SK-N-SH treated with all-trans-retinoic acid at 6 μM for 48 hours (cell line): ENCODE measurements around the gene TNC.

Experiments used
- ATAC-seq: fragments of 200-7000 bp; cut with Tn5 transposase; 3 replicates; pipeline ENCODE4 v1.9.1; 2020; ENCODE audit warnings: mild to moderate bottlenecking, moderate library complexity
- ARNTL ChIP-seq: fragments of 450-650 bp; formaldehyde crosslinking; IDR thresholded peaks from 2 replicates; pipeline ENCODE4 v1.5.0; 2020; ENCODE audit warnings: low read depth, mild to moderate bottlenecking, moderate library complexity, borderline replicate concordance
- BACH2 ChIP-seq: fragments of 250-450 bp; sonication (Bioruptor Pico); IDR thresholded peaks from 2 replicates; pipeline ENCODE4 v1.9.0; 2021; ENCODE audit warnings: mild to moderate bottlenecking, borderline replicate concordance
- CSDC2 ChIP-seq: fragments of 250-450 bp; sonication (Bioruptor Pico); IDR thresholded peaks from 2 replicates; pipeline ENCODE4 v1.5.0; 2020; ENCODE audit warnings: mild to moderate bottlenecking, moderate library complexity
- ESRRG ChIP-seq: fragments of 250-450 bp; sonication (Bioruptor Pico); IDR thresholded peaks from 2 replicates; pipeline ENCODE4 v1.6.1; 2021; ENCODE audit warnings: mild to moderate bottlenecking
- GLIS3 ChIP-seq: fragments of 250-450 bp; sonication (Bioruptor Pico); IDR thresholded peaks from 2 replicates; pipeline ENCODE4 v1.5.0; 2020; ENCODE audit warnings: mild to moderate bottlenecking, moderate library complexity
- OSR1 ChIP-seq: fragments of 250-450 bp; sonication (Bioruptor Pico); IDR thresholded peaks from 2 replicates; pipeline ENCODE4 v1.8.0; 2022; ENCODE audit warnings: moderate library complexity, mild to moderate bottlenecking, inconsistent platforms
- PPARA ChIP-seq: fragments of 250-450 bp; sonication (Bioruptor Pico); IDR thresholded peaks from 2 replicates; pipeline ENCODE4 v1.5.0; 2020; ENCODE audit warnings: mild to moderate bottlenecking, borderline replicate concordance
- RARB ChIP-seq: fragments of 250-450 bp; sonication (Bioruptor Pico); IDR thresholded peaks from 2 replicates; pipeline ENCODE4 v1.8.0; 2021; ENCODE audit warnings: mild to moderate bottlenecking, moderate library complexity
- SNAI2 ChIP-seq: fragments of 250-450 bp; sonication (Bioruptor Pico); IDR thresholded peaks from 2 replicates; pipeline ENCODE4 v1.5.0; 2020; ENCODE audit warnings: mild to moderate bottlenecking, moderate library complexity
- TCF4 ChIP-seq: fragments of 250-450 bp; sonication (Bioruptor Pico); IDR thresholded peaks from 2 replicates; pipeline ENCODE4 v1.8.0; 2021; ENCODE audit warnings: mild to moderate bottlenecking, moderate library complexity, borderline replicate concordance
- TOX ChIP-seq: fragments of 250-450 bp; sonication (Bioruptor Pico); IDR thresholded peaks from 2 replicates; pipeline ENCODE4 v1.8.0; 2021; ENCODE audit warnings: mild to moderate bottlenecking, moderate library complexity, borderline replicate concordance
- ZC3H10 ChIP-seq: fragments of 250-450 bp; sonication (Bioruptor Pico); IDR thresholded peaks from 2 replicates; pipeline ENCODE4 v1.5.1; 2021; ENCODE audit warnings: mild to moderate bottlenecking, moderate library complexity
- ZFP3 ChIP-seq: fragments of 250-450 bp; sonication (Bioruptor Pico); IDR thresholded peaks from 2 replicates; pipeline ENCODE4 v1.5.0; 2020; ENCODE audit warnings: mild to moderate bottlenecking, moderate library complexity
- ZFP30 ChIP-seq: fragments of 450-650 bp; formaldehyde crosslinking; IDR thresholded peaks from 2 replicates; pipeline ENCODE4 v1.5.0; 2022; ENCODE audit warnings: mild to moderate bottlenecking, moderate library complexity
- ZNF565 ChIP-seq: fragments of 450-650 bp; formaldehyde crosslinking; conservative IDR thresholded peaks from 2 replicates; pipeline ENCODE4 v1.5.0; 2020; ENCODE audit warnings: low read depth, mild to moderate bottlenecking, moderate library complexity
- ZNF70 ChIP-seq: fragments of 450-650 bp; formaldehyde crosslinking; IDR thresholded peaks from 2 replicates; pipeline ENCODE4 v1.5.0; 2020; ENCODE audit warnings: mild to moderate bottlenecking, moderate library complexity
- ZNF8 ChIP-seq: fragments of 450-650 bp; formaldehyde crosslinking; IDR thresholded peaks from 2 replicates; pipeline ENCODE4 v1.5.0; 2020; ENCODE audit warnings: mild to moderate bottlenecking, moderate library complexity
- TF ChIP-seq, protein P1 (sequence below): fragments of 250-450 bp; sonication (Bioruptor Pico); IDR thresholded peaks from 2 replicates; pipeline ENCODE4 v1.8.0; 2020; ENCODE audit warnings: mild to moderate bottlenecking, moderate library complexity, borderline replicate concordance
- TF ChIP-seq, protein P2 (sequence below): fragments of 250-450 bp; sonication (Bioruptor Pico); IDR thresholded peaks from 2 replicates; pipeline ENCODE4 v1.5.1; 2021; ENCODE audit warnings: mild to moderate bottlenecking, moderate library complexity
- TF ChIP-seq, protein P3 (sequence below): fragments of 250-450 bp; sonication (Bioruptor Pico); IDR thresholded peaks from 2 replicates; pipeline ENCODE4 v1.5.0; 2020; ENCODE audit warnings: mild to moderate bottlenecking, moderate library complexity
- TF ChIP-seq, protein P4 (sequence below): fragments of 250-450 bp; sonication (Bioruptor Pico); IDR thresholded peaks from 2 replicates; pipeline ENCODE4 v1.8.0; 2021; ENCODE audit warnings: low read depth, mild to moderate bottlenecking, moderate library complexity, borderline replicate concordance
- TF ChIP-seq, protein P5 (sequence below): fragments of 250-450 bp; sonication (Bioruptor Pico); IDR thresholded peaks from 2 replicates; pipeline ENCODE4 v1.5.1; 2020; ENCODE audit warnings: low read depth, mild to moderate bottlenecking, moderate library complexity

Gene TNC

DNA sequence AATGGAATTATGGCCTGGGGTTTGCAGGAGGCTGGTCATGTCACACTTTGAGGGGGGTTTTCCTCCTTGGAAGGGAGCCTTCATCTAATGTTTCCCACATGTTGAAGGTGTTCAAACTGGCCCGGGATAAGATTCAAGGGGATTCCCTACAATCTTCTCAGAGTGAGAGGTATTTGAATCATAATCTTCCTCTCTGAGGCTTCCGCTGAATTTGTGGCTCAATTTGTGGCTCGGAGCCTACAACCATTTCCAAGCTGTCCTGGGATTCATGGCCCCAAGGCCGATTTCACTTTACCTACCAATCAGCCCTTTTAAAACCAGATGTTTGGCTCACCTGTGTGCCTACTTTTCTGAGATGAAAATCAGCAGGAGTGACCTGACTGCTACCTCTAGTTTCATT, 3.9 kb downstream of the TNC start:
- ATAC-seq = no peak
- TF ChIP-seq, protein P1, sequence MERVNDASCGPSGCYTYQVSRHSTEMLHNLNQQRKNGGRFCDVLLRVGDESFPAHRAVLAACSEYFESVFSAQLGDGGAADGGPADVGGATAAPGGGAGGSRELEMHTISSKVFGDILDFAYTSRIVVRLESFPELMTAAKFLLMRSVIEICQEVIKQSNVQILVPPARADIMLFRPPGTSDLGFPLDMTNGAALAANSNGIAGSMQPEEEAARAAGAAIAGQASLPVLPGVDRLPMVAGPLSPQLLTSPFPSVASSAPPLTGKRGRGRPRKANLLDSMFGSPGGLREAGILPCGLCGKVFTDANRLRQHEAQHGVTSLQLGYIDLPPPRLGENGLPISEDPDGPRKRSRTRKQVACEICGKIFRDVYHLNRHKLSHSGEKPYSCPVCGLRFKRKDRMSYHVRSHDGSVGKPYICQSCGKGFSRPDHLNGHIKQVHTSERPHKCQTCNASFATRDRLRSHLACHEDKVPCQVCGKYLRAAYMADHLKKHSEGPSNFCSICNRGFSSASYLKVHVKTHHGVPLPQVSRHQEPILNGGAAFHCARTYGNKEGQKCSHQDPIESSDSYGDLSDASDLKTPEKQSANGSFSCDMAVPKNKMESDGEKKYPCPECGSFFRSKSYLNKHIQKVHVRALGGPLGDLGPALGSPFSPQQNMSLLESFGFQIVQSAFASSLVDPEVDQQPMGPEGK = no peak
- TF ChIP-seq ZNF70 = no peak
- TF ChIP-seq RARB (CRISPR knock-in tag) = no peak
- TF ChIP-seq OSR1 = no peak
- no peak for TF ChIP-seq TCF4 (CRISPR knock-in tag)
- TF ChIP-seq SNAI2 = no peak
- no peak for TF ChIP-seq ESRRG
- no peak for TF ChIP-seq ARNTL (CRISPR knock-in tag)
- TF ChIP-seq, protein P2, sequence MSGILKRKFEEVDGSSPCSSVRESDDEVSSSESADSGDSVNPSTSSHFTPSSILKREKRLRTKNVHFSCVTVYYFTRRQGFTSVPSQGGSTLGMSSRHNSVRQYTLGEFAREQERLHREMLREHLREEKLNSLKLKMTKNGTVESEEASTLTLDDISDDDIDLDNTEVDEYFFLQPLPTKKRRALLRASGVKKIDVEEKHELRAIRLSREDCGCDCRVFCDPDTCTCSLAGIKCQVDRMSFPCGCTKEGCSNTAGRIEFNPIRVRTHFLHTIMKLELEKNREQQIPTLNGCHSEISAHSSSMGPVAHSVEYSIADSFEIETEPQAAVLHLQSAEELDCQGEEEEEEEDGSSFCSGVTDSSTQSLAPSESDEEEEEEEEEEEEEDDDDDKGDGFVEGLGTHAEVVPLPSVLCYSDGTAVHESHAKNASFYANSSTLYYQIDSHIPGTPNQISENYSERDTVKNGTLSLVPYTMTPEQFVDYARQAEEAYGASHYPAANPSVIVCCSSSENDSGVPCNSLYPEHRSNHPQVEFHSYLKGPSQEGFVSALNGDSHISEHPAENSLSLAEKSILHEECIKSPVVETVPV (CRISPR knock-in tag) = no peak
- TF ChIP-seq BACH2 (CRISPR knock-in tag) = no peak
- TF ChIP-seq, protein P3, sequence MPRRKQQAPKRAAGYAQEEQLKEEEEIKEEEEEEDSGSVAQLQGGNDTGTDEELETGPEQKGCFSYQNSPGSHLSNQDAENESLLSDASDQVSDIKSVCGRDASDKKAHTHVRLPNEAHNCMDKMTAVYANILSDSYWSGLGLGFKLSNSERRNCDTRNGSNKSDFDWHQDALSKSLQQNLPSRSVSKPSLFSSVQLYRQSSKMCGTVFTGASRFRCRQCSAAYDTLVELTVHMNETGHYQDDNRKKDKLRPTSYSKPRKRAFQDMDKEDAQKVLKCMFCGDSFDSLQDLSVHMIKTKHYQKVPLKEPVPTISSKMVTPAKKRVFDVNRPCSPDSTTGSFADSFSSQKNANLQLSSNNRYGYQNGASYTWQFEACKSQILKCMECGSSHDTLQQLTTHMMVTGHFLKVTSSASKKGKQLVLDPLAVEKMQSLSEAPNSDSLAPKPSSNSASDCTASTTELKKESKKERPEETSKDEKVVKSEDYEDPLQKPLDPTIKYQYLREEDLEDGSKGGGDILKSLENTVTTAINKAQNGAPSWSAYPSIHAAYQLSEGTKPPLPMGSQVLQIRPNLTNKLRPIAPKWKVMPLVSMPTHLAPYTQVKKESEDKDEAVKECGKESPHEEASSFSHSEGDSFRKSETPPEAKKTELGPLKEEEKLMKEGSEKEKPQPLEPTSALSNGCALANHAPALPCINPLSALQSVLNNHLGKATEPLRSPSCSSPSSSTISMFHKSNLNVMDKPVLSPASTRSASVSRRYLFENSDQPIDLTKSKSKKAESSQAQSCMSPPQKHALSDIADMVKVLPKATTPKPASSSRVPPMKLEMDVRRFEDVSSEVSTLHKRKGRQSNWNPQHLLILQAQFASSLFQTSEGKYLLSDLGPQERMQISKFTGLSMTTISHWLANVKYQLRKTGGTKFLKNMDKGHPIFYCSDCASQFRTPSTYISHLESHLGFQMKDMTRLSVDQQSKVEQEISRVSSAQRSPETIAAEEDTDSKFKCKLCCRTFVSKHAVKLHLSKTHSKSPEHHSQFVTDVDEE (CRISPR knock-in tag) = no peak
- no peak for TF ChIP-seq ZNF565 (CRISPR knock-in tag)
- TF ChIP-seq, protein P4, sequence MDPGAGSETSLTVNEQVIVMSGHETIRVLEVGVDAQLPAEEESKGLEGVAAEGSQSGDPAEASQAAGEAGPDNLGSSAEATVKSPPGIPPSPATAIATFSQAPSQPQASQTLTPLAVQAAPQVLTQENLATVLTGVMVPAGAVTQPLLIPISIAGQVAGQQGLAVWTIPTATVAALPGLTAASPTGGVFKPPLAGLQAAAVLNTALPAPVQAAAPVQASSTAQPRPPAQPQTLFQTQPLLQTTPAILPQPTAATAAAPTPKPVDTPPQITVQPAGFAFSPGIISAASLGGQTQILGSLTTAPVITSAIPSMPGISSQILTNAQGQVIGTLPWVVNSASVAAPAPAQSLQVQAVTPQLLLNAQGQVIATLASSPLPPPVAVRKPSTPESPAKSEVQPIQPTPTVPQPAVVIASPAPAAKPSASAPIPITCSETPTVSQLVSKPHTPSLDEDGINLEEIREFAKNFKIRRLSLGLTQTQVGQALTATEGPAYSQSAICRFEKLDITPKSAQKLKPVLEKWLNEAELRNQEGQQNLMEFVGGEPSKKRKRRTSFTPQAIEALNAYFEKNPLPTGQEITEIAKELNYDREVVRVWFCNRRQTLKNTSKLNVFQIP (CRISPR knock-in tag) = no peak
- no peak for TF ChIP-seq TOX (CRISPR knock-in tag)
- no peak for TF ChIP-seq GLIS3 (CRISPR knock-in tag)
- no peak for TF ChIP-seq ZFP30 (CRISPR knock-in tag)
- no peak for TF ChIP-seq ZFP3 (CRISPR knock-in tag)

DNA sequence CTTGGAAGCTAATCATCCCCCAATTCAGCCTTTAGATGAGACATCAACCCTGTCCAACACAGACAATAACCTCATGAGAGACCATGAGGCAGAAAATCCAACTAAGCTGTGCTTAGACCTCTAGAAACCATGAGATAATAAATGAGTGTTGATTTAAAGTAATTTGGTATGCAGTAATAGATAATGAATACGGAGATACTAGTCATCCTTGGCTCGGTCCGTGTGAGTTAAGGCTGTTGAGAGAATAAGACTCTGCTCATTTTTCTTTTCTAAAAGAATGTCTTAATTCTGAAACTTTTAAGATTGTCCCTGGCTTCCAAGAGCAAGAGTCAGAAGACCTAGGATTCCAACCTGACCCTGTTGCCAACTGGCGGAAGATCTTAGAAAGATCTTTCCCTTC, 6.1 kb downstream of the TNC start:
- ATAC-seq = no peak
- TF ChIP-seq, protein P1 = no peak
- TF ChIP-seq OSR1 (no peak), ZNF8 (CRISPR knock-in tag) (no peak), ARNTL (CRISPR knock-in tag) (no peak), ZC3H10 (CRISPR knock-in tag) (no peak), ZNF70 (no peak), SNAI2 (no peak), CSDC2 (CRISPR knock-in tag) (no peak), TCF4 (CRISPR knock-in tag) (no peak), BACH2 (CRISPR knock-in tag) (no peak), ZNF565 (CRISPR knock-in tag) (no peak), PPARA (CRISPR knock-in tag) (no peak)
- TF ChIP-seq, protein P4 (CRISPR knock-in tag) = no peak
- TF ChIP-seq, protein P3 (CRISPR knock-in tag) = no peak
- TF ChIP-seq, protein P2 (CRISPR knock-in tag) = no peak
- TF ChIP-seq, protein P5, sequence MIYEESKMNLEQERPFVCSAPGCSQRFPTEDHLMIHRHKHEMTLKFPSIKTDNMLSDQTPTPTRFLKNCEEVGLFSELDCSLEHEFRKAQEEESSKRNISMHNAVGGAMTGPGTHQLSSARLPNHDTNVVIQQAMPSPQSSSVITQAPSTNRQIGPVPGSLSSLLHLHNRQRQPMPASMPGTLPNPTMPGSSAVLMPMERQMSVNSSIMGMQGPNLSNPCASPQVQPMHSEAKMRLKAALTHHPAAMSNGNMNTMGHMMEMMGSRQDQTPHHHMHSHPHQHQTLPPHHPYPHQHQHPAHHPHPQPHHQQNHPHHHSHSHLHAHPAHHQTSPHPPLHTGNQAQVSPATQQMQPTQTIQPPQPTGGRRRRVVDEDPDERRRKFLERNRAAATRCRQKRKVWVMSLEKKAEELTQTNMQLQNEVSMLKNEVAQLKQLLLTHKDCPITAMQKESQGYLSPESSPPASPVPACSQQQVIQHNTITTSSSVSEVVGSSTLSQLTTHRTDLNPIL (CRISPR knock-in tag) = no peak
